SU-DHL-6 (cell line): ENCODE measurements around the gene TMEM63B.

Experiments
- H2AFZ ChIP-seq: fragments of 200-600 bp; sonication (generic); 2 replicates; pipeline ENCODE4 v1.6.1; 2014; ENCODE audit warnings: low read depth, mild to moderate bottlenecking, moderate library complexity, mixed read lengths, antibody characterized with exemption, low read length; ENCODE audit not compliant: severe bottlenecking
- H3F3A ChIP-seq: fragments of 200-600 bp; shearing (Covaris generic); 2 replicates; pipeline ENCODE4 v1.6.0; 2016; ENCODE audit warnings: antibody characterized with exemption, mild to moderate bottlenecking; ENCODE audit not compliant: insufficient read depth
- H3K27ac ChIP-seq: fragments of 200-600 bp; sonication (generic); 2 replicates; pipeline ENCODE4 v1.5.1; 2016; ENCODE audit warnings: low read depth, mild to moderate bottlenecking, low read length, moderate library complexity, mixed read lengths
- H3K27me3 ChIP-seq: fragments of 200-600 bp; sonication (generic), shearing (Covaris generic); 2 replicates; pipeline ENCODE4 v1.6.0; 2014; ENCODE audit warnings: mild to moderate bottlenecking, low read length
- H3K36me3 ChIP-seq: fragments of 200-600 bp; sonication (generic); 2 replicates; pipeline ENCODE4 v1.6.1; 2014; ENCODE audit warnings: mild to moderate bottlenecking, low read length, mixed read lengths
- H3K4me2 ChIP-seq: fragments of 300-600, 200-600 bp; shearing (Covaris generic), sonication (generic); 2 replicates; pipeline ENCODE4 v1.6.0; 2014; ENCODE audit warnings: low read length, low read depth, mild to moderate bottlenecking; ENCODE audit not compliant: poor library complexity, severe bottlenecking
- H3K4me3 ChIP-seq: fragments of 200-600 bp; sonication (generic); 2 replicates; pipeline ENCODE4 v1.5.1; 2014; ENCODE audit warnings: antibody characterized with exemption, low read length, mild to moderate bottlenecking, mixed read lengths; ENCODE audit not compliant: insufficient read depth, poor library complexity, severe bottlenecking
- H3K79me2 ChIP-seq: fragments of 200-600 bp; sonication (generic); 2 replicates; pipeline ENCODE4 v1.6.1; 2014; ENCODE audit warnings: mild to moderate bottlenecking, low read length, moderate library complexity; ENCODE audit not compliant: insufficient read depth
- H3K9ac ChIP-seq: fragments of 200-600 bp; sonication (generic); 2 replicates; pipeline ENCODE4 v1.7.0; 2014; ENCODE audit warnings: mild to moderate bottlenecking, low read length
- H3K9me2 ChIP-seq: fragments of 200-600 bp; sonication (generic); replicated peaks from 2 replicates; pipeline ENCODE4 v1.6.1; 2014; ENCODE audit warnings: low read length; ENCODE audit not compliant: insufficient read depth
- H3K9me3 ChIP-seq: fragments of 200-600 bp; sonication (generic); 2 replicates; pipeline ENCODE4 v1.6.1; 2014; ENCODE audit warnings: low read length, mixed read lengths; ENCODE audit not compliant: insufficient read depth
- H4K20me1 ChIP-seq: fragments of 200-600 bp; sonication (generic); 2 replicates; pipeline ENCODE4 v1.6.1; 2014; ENCODE audit warnings: low read depth, mild to moderate bottlenecking, antibody characterized with exemption, low read length, moderate library complexity, mixed read lengths
- CTCF ChIP-seq: fragments of 200-600 bp; sonication (generic); IDR thresholded peaks from one replicate; pipeline ENCODE4 v1.5.1; 2017; ENCODE audit warnings: antibody characterized with exemption, mild to moderate bottlenecking, low read length, moderate library complexity; ENCODE audit not compliant: insufficient read depth, poor library complexity, severe bottlenecking
- EZH2phosphoT487 ChIP-seq: fragments of 200-600 bp; sonication (generic), shearing (Covaris generic); conservative IDR thresholded peaks from 2 replicates; pipeline ENCODE4 v1.6.1; 2018; ENCODE audit warnings: mild to moderate bottlenecking, antibody characterized with exemption, low read length, moderate library complexity, mixed read lengths

TMEM63B gene

DNA sequence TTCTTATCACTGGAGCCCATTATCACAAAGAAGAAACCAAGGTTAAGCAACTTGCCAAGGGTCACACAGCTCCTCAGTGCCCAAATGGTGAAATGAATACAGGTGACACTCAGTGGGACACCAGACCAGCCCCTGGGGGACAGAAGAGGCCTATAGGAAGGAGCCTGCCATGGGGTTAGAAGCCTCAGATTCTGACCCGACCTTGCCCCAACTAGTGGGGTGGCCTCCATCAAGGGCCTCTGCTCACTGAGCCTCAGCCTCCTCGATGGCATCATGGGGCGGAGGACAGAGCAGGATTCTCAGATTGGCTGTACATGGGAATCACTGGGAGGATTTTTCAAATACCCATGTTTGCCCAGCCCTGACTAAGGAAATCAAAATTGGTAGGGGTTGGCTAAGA, 47.7 kb upstream of the TMEM63B start:
- Histone ChIP-seq H3K27ac (no peak overlapping the region), H2AFZ (no peak overlapping the region), H3K4me2 (no peak overlapping the region)

GRCh38 chr6:44080561-44081521, 46.5 kb upstream of the TMEM63B start:
- Histone ChIP-seq H3K4me2 (no peak overlapping the region), H3K27me3 (no peaks in the 10 kb centered on the region), H3K27ac (no peak overlapping the region), H3F3A (peaks cover 14% of the 10 kb centered on the region), H3K79me2 (no peaks in the 10 kb centered on the region), H3K9ac (no peak overlapping the region), H3K36me3 (no peaks in the 10 kb centered on the region), H4K20me1 (no peaks in the 10 kb centered on the region), H3K9me3 (no peaks in the 10 kb centered on the region), H3K4me3 (no peak overlapping the region), H3K9me2 (no peaks in the 10 kb centered on the region), H2AFZ (no peak overlapping the region)
- TF ChIP-seq EZH2phosphoT487 (no peak), CTCF (no peak)

More for the DNA sequence above, 47.7 kb upstream of the TMEM63B start:
- Histone ChIP-seq H4K20me1 (no peaks in the 10 kb centered on the region), H3K79me2 (no peaks in the 10 kb centered on the region), H3K27me3 (no peaks in the 10 kb centered on the region), H3K9ac (no peak overlapping the region), H3F3A (peaks cover 23% of the 10 kb centered on the region), H3K9me3 (no peaks in the 10 kb centered on the region), H3K36me3 (no peaks in the 10 kb centered on the region), H3K4me3 (no peak overlapping the region), H3K9me2 (no peaks in the 10 kb centered on the region)
- no peak for TF ChIP-seq EZH2phosphoT487
- no peak for TF ChIP-seq CTCF

GRCh38 chr6:44081753-44082152, 45.6 kb upstream of the TMEM63B start:
- Histone ChIP-seq H3K4me2 (no peak overlapping the region), H3K9me2 (no peaks in the 10 kb centered on the region), H3K36me3 (no peaks in the 10 kb centered on the region), H3K27me3 (no peaks in the 10 kb centered on the region), H4K20me1 (no peaks in the 10 kb centered on the region), H3K27ac (no peak overlapping the region), H3F3A (peaks cover 9% of the 10 kb centered on the region; the same call in 1 of the 2 replicates), H3K79me2 (no peaks in the 10 kb centered on the region), H3K4me3 (no peak overlapping the region), H3K9ac (no peak overlapping the region), H3K9me3 (no peaks in the 10 kb centered on the region), H2AFZ (no peak overlapping the region)
- TF ChIP-seq EZH2phosphoT487, result no peak

GRCh38 chr6:44082872-44083321, 44.5 kb upstream of the TMEM63B start:
- Histone ChIP-seq H3K4me2 (no peak overlapping the region), H2AFZ (no peak overlapping the region), H3K27ac (no peak overlapping the region), H3K9ac (no peak overlapping the region), H3K79me2 (no peaks in the 10 kb centered on the region), H3K9me2 (no peaks in the 10 kb centered on the region), H3F3A (peaks cover 8% of the 10 kb centered on the region; the same call in 1 of the 2 replicates), H3K4me3 (no peak overlapping the region), H4K20me1 (no peaks in the 10 kb centered on the region), H3K36me3 (no peaks in the 10 kb centered on the region), H3K9me3 (no peaks in the 10 kb centered on the region), H3K27me3 (no peaks in the 10 kb centered on the region)
- TF ChIP-seq EZH2phosphoT487 (no peak), CTCF (no peak)
